Measurements from ENCODE around the gene SCGB1A1.

GRCh38 chr11:62401811-62402210 lies 17.0 kb upstream of the SCGB1A1 start:
- no peak for TF ChIP-seq POLR2A (IDR thresholded peaks at IDR 0.05; ENCODE audit: low read depth, low read length)
- TF ChIP-seq POLR2AphosphoS5 (IDR thresholded peaks at IDR 0.05; ENCODE audit: low read depth, low read length) = no peak
- TF ChIP-seq TAF1 (IDR thresholded peaks at IDR 0.05; ENCODE audit: low read depth, low read length) = no peak
- TF ChIP-seq SPI1 (IDR thresholded peaks at IDR 0.05; ENCODE audit: low read depth, low read length) = no peak

All from GM12891 (cell line).